Ovary (tissue), 3 donors: ENCODE results near the gene SGK1.

Source experiments
- EP300 ChIP-seq: sonication (generic); formaldehyde crosslinking; IDR thresholded peaks from one replicate; pipeline ENCODE4 v1.6.1; 2017; ENCODE audit warnings: antibody characterized with exemption
- POLR2A ChIP-seq: fragments of 450-650 bp; IDR thresholded peaks from one replicate; pipeline ENCODE4 v1.6.1; 2017; ENCODE audit warnings: antibody characterized with exemption, mild to moderate bottlenecking, moderate library complexity
- TF ChIP-seq, protein P1 (sequence below), 3 donors: fragments of 450-650 bp in 2 of 3; fragments of 200-600 bp in 1 of 3; IDR thresholded peaks; one replicate each; pipeline versions ENCODE4 v1.5.1 to v1.8.0; 2016 to 2022; ENCODE audit warnings: antibody characterized with exemption in 3 of 3, mild to moderate bottlenecking in 1 of 3
- donor health status: DM: no; HTN: no; CAD: no.

DNA sequence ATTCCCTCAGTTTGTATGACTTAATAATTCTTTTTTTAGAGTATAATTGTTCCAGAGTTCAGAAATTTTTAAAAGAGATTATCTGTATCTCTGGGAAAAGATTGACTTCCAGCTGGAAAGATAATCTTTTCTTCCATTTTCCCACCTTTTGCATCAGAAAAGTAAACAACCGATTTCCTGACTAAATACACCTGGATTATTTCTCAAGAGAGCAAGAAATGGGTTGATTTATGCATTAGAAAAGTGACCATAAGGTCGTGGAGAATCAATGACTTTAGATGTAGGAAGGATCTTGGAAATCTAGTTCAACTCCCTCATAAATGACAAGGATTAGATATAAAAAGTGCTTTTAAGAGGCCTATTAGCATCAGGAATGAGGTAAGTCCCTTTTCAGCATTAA lies 79.9 kb downstream of the SGK1 start:
- TF ChIP-seq, protein P1, sequence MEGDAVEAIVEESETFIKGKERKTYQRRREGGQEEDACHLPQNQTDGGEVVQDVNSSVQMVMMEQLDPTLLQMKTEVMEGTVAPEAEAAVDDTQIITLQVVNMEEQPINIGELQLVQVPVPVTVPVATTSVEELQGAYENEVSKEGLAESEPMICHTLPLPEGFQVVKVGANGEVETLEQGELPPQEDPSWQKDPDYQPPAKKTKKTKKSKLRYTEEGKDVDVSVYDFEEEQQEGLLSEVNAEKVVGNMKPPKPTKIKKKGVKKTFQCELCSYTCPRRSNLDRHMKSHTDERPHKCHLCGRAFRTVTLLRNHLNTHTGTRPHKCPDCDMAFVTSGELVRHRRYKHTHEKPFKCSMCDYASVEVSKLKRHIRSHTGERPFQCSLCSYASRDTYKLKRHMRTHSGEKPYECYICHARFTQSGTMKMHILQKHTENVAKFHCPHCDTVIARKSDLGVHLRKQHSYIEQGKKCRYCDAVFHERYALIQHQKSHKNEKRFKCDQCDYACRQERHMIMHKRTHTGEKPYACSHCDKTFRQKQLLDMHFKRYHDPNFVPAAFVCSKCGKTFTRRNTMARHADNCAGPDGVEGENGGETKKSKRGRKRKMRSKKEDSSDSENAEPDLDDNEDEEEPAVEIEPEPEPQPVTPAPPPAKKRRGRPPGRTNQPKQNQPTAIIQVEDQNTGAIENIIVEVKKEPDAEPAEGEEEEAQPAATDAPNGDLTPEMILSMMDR (IDR thresholded peaks at IDR 0.05), result no peak
- TF ChIP-seq POLR2A, result no peak
- no peak for TF ChIP-seq EP300
